Measurements from ENCODE around the gene TTC16. TPM values are rescaled to one million over a fixed set of nuclear protein-coding genes. Genes with fewer than 3 reads are reported as not detected.

Gene TTC16
- total and polyA plus RNA-seq, 2 donors (not counting 1 experiment from before 2014, with no cell fraction given), result 0.25 TPM; not detected in 1

GRCh38 chr9:127779136-127779981 lies 63.5 kb downstream of the TTC16 start:
- Histone ChIP-seq H2AFZ (ENCODE audit: insufficient read depth, low read depth, low read length, poor library complexity, severe bottlenecking) (peak overlapping the region; percentile 68), H3K27ac (ENCODE audit: low read length in 2 of 2) (peak overlapping the region; percentile 89 to 97), H3K4me2 (replicated peaks; ENCODE audit: low read depth, low read length, poor library complexity, severe bottlenecking) (peak overlapping the region; percentile 93), H4K20me1 (ENCODE audit: control insufficient read depth, insufficient read depth, low read length, poor library complexity, severe bottlenecking) (peaks cover 31% of the 10 kb centered on the region), H3K9me3 (ENCODE audit: control extremely low read depth in 1 of 3, control insufficient read depth in 2 of 3, insufficient read depth in 1 of 3, low read length in 2 of 3) (no peaks in the 10 kb centered on the region), H3K27me3 (replicated peaks in 1 of 4; ENCODE audit: control extremely low read depth in 1 of 4, control insufficient read depth in 3 of 4, insufficient read depth in 4 of 4, low read length in 3 of 4) (no peaks in the 10 kb centered on the region), H3K4me3 (ENCODE audit: control extremely low read depth in 1 of 5, extremely low read depth in 1 of 5, insufficient read depth in 1 of 5, low read depth in 2 of 5, low read length in 4 of 5) (peak overlapping the region; percentile 24 to 91 (median 69)), H3K79me2 (ENCODE audit: control insufficient read depth, insufficient read depth, low read length) (peaks cover 80% of the 10 kb centered on the region), H3K36me3 (replicated peaks in 1 of 2; ENCODE audit: control extremely low read depth in 1 of 2, control insufficient read depth in 1 of 2, extremely low read depth in 1 of 2, insufficient read depth in 2 of 2, low read length in 1 of 2) (peaks cover 0 to 7% of the 10 kb centered on the region in 2 experiments), H3K9ac (ENCODE audit: low read length) (peak overlapping the region; percentile 76), H3K4me1 (ENCODE audit: control insufficient read depth in 2 of 2, insufficient read depth in 2 of 2, low read length in 2 of 2) (peaks cover 43 to 82% of the 10 kb centered on the region in 2 donors)
- POLR2A ChIA-PET, result interaction anchor here (0.6 to 3.0 kb wide), 7 partner anchors 9 to 156 kb away, joined by 3 to 18 read pairs (median 5); partner anchors contain the start of gene TOR2A
- peak; percentile 50 for ATAC-seq (ENCODE audit: low read depth)
- CTCF ChIA-PET, result interaction anchor here (0.8 to 3.4 kb wide), 9 partner anchors 8 to 142 kb away, joined by 3 to 24 read pairs (median 4); partner anchors contain the start of genes ST6GALNAC4 and TOR2A
- WGBS (ENCODE audit: insufficient coverage), result 11% methylated on average over 13 of the region's 17 CpGs
- H3K27ac Mint-ChIP-seq, result peak overlapping the region; percentile 97
- TF ChIP-seq CTCF (IDR thresholded peaks at IDR 0.05) (no peak), EZH2 (IDR thresholded peaks at IDR 0.05; ENCODE audit: borderline replicate concordance, insufficient read depth, low read depth, low read length, poor library complexity, severe bottlenecking) (no peak)
- H3K4me3 Mint-ChIP-seq, result peak overlapping the region; percentile 100
- H3K27me3 Mint-ChIP-seq, result no peaks in the 10 kb centered on the region
- intact Hi-C loops (cut with micrococcal nuclease), result loop anchor here (1.0 to 10.0 kb wide), 4 partner anchors 8 to 345 kb away; partner anchors contain the start of genes PTGES2 and STXBP1
- H3K9me3 Mint-ChIP-seq (ENCODE audit: insufficient read depth), result no peaks in the 10 kb centered on the region
- H3K4me1 Mint-ChIP-seq, result peaks cover 66% of the 10 kb centered on the region
- peak; percentile 80 for DNase-seq
